Muscle of back (tissue), 11 donors: ENCODE results near the gene SH3YL1. TPM values are rescaled to one million over a fixed set of nuclear protein-coding genes. Genes with fewer than 3 reads are reported as not detected.

Experiments
- DNase-seq, 3 donors: peaks; one replicate each; pipeline versions ENCODE4 v3.0.0 to v3.0.0-alpha.2; 2013
- polyA plus RNA-seq, 10 donors: library from polyadenylated mRNA; unstranded; fragments of 120-200 nt; gene quantifications; one replicate each; pipeline ENCODE4 v1.2.1, GENCODE V29; 2013; ENCODE audit not compliant: insufficient read length in 10 of 10

The SH3YL1 gene
- polyA plus RNA-seq, 10 donors: 25.9 to 57.2 (median 36.7) TPM

GRCh38 chr2:258933-259332 lies 4.9 kb downstream of the SH3YL1 start:
- DNase-seq: no peak

GRCh38 chr2:257842-258241 lies 6.0 kb downstream of the SH3YL1 start:
- DNase-seq: no peak

DNA sequence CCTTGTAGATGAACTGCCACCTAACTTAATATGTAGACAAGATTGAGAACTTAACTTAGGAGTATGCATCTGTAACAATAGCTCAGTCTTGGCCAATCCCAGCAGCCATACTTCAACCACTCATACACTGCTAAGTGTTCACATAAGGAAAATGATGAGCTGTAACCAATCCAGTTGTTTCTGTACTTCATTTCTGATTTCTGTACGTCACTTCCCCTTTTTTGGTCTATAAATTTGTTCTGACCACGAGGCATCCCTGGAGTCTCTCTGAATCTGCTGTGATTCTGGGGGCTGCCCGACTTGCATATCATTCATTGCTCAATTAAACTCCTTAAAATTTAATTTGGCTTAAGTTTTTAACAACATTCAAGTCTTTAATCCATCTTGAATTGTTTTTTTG lies 6.4 kb downstream of the SH3YL1 start:
- no peak for DNase-seq

DNA sequence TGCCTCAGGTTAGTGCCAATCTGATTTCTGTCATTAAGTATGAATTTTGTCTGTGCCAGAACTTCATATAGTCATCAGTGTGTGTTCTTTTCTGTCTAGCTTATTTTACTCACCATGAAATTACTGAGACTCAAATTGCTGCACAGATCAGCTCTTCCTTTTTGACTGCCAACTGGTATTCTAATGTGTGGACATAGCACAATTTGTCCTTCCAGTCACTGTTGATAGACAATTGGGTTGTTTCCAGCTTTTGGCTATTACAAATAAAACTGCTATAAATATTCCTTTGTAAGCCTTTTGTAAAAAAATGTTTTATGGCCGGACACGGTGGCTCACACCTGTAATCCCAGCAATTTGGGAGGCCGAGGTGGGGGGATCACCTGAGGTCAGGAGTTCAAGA lies 7.7 kb downstream of the SH3YL1 start:
- no peak for DNase-seq

- DNase-seq: no peak
Measured at GRCh38 chr2:255195-255594, 8.6 kb downstream of the SH3YL1 start.

DNA sequence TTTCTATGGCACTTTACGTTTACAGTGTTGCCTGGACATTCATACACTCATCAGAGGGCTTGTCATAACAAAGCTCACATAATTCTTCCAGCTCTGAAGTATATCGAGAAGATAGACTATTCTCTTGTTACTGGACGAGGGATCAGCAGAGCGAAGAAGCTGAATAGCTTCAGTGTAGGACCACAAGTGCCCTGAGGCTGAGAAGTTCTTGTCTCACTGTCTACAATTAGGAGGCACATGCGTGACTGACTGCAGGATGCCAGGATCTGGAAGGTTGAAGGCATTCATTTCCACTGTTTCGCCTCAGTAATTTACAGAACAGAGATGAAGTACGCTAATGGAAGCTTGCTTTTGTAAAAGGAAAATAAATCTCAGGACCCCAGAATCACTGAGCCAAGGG lies 9.6 kb downstream of the SH3YL1 start:
- peak in 1 of 3 donors; percentile 13 for DNase-seq

DNA sequence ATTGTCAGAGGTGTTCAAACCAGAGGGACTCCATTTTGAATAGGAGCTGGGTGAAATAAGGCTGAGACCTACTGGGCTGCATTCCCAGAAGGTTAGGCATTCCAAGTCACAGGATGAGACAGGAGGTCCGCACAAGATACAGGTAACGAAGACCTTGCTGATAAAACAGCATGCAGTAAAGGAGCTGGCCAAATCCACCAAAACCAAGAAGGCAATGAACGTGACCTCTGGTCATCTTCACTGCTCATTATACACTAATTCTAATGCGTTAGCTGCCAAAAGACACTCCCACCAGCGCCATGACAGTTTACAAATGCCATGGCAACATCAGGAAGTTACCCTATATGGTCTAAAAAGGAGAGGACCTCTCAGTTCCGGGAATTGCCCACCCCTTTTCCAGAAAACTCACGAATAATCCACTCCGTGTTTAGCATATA lies 10.6 kb downstream of the SH3YL1 start:
- no peak for DNase-seq

DNA sequence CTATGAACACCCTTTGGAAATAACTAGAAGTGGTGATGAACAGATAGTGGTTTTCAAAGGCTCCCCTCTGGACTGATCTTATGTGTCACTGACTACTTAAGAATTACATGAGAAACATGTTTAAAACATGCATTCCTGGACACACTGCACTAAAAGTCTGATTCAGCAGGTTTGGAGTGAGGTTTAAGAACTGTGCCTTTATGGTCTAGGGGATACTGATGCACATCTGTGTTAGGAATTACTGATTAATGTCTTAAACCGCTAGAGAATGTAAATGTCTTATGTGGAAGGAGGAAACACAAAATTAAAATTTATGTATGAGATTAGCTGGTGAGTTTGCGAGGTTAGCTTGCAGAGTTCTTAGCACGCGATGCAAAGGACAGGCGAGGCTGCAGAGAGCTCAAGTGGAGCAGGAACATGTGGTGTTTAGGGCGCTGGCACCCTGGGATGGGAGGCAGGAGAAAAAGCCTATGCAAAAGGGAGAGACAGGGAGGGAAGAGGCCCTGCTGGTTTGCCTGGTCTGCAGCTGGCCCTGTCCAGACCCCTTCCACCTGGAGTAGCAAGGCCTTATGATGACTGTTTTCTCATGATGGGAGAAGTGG lies 11.7 kb downstream of the SH3YL1 start:
- DNase-seq: peak in 1 of 3 donors; percentile 17

DNA sequence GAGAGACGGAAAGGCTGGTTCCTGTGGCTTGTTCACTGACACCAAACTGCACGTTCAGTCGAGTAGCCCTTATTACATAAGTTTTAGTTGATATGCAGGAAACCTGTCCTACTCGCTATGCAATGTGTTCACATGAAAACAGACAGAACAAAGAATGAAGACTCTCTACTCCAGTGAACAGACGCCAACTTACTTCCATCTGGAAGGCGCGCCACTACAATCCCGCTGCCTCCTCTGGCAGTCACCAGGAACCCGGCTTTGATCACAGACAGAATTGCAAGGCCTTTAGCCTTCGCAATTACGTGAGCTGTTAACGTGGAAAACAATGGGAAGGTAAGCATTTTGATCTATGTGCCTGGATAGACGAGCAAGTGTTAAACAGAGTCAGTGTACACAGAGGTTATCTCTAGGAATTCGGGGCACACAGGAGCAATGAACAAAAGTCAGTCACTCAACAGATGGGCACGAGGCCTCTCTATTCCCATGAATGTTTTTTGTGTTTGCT lies 14.2 kb downstream of the SH3YL1 start:
- no peak for DNase-seq

GRCh38 chr2:248724-249123 lies 15.1 kb downstream of the SH3YL1 start:
- DNase-seq: no peak

DNA sequence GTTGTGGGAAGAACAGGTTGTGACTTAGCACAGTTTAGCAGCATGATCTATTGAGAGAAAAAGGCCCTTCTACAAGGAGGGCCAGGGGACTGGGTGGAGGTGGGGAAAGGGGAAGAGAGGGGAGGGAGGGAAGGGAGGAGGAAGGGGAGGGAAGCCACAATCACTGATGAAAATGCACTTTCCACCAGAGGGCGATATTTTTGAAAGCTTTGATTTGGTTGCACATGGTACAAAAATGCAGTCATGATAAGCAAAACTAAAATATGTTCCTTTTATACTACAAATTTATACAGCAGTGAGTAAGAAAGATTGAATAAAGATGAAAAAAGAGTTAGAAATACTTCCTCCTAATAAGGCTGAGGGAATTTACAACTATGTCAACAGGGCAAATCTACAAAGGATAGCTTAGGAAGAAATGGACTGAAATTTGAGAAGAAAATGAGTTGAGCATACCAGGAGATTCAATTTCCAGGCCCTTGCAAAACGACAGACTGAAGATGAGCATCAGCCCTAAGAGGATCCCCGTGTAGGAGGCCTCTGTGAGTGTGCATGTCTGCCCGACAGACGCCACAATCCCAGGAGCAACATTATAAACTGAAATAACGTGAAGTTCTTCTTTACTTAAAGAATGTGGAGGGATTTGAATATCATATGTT lies 17.2 kb downstream of the SH3YL1 start:
- DNase-seq: peak; percentile 25 to 45 (median 41)

DNA sequence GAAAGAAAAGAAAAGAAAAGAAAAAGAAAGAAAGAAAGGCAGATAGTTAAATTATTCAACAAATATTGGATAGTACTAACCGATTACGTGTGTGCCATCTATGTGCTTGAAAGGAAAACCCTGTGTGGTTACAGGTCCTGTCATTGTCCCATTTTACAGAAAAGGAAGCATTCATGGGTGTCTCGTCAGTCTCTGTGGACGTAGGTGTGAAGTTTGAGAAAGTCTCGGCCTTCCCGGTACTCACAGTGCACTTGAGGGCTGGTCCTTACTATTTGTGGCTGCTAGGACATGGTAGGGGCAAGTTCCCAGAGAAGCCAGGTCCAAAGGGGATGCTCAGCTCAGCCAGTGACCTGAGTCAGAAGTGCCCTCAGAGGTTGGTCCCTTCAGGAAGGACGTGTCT lies 19.3 kb downstream of the SH3YL1 start:
- DNase-seq: no peak

DNA sequence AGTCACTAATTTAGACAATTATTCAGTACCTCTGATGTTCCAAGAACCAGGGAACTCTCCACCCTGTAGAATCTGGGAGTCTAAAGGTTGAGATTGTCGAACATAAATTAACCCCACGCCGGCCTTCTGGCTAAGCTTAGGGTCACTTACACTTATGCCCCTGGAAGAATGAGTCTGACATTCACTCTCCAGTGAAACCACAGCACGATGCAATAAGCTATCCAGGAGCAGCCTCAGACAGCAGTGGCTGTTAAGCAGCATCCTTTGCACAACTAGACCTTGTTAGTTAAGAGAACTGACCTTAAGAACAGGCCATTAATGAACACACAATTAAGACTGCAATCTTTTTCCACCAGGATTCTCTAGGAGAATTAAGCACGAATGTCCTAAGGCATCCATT lies 25.0 kb downstream of the SH3YL1 start:
- no peak for DNase-seq

- DNase-seq: peak; percentile 30 to 75 (median 61)
Measured at GRCh38 chr2:238431-238830, 25.4 kb downstream of the SH3YL1 start.

GRCh38 chr2:237878-238277 lies 26.0 kb downstream of the SH3YL1 start:
- no peak for DNase-seq

GRCh38 chr2:236993-237539 lies 26.8 kb downstream of the SH3YL1 start:
- no peak for DNase-seq

DNA sequence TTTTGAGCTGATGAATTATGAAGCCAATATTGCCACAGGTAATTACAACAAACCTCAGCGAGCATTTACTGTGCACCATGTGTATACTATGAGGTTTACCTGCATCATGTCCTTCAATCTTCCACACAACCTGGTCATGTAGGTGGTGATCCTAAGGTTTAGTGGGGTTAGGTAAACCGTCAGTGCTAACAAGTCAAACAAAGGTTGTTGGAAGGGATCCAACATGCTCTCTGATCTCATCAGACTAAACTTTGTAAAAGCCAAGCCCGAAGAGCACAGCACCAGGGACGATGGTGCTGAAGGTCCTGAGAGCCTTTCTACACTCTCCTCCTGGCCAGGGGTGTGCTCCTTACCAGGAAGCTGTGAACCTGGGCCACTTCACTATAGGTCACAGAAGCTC lies 29.4 kb downstream of the SH3YL1 start:
- no peak for DNase-seq

GRCh38 chr2:233030-233429 lies 30.8 kb downstream of the SH3YL1 start:
- DNase-seq: no peak

- no peak for DNase-seq
Measured at GRCh38 chr2:231521-232185, 32.2 kb downstream of the SH3YL1 start.

DNA sequence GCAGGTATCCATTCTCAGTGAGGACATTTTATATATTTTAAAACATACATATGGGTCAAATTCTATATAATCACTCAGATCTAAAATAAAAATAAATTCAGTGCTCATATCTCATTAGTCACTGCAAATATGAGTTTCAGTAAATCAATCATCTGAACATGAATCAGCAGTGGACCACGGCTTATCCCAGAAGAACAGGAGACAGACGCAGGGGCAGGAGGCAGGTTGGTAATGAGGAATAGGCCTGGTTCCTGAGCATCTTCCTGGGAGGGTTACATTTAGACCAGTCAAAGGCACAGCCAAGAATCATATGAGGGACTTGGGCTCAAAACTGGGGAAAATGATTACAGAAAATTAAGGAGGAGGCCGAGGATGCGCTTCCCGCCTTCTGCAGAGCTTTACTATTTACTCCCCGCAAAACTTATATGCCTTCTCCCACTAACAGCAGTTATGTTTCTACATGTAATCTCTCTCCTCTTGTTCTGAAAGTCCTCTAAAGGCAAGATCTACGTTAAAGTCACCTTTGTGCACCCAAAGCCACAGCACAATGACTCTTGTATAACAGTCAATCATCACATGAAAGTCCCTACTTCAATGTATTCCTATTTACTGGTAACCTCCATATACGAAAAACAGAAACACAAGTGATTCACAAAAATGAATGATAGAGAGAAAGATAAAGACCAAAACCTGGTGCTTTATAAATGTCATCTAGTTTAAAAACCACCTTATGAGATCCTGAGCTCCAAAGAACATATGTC lies 35.1 kb downstream of the SH3YL1 start:
- DNase-seq: no peak

- no peak for DNase-seq
Measured at GRCh38 chr2:228115-228514, 35.7 kb downstream of the SH3YL1 start.
